Measurements from ENCODE around the gene CYB5R3.
A peak's percentile ranks its signal among the peaks of the same experiment; 100 is the strongest.
"Not testable (repeated sequence)": the region's sequence is repeated elsewhere in the genome, so short reads cannot be mapped to it uniquely, and the experiment has no call there.

Gene CYB5R3

DNA sequence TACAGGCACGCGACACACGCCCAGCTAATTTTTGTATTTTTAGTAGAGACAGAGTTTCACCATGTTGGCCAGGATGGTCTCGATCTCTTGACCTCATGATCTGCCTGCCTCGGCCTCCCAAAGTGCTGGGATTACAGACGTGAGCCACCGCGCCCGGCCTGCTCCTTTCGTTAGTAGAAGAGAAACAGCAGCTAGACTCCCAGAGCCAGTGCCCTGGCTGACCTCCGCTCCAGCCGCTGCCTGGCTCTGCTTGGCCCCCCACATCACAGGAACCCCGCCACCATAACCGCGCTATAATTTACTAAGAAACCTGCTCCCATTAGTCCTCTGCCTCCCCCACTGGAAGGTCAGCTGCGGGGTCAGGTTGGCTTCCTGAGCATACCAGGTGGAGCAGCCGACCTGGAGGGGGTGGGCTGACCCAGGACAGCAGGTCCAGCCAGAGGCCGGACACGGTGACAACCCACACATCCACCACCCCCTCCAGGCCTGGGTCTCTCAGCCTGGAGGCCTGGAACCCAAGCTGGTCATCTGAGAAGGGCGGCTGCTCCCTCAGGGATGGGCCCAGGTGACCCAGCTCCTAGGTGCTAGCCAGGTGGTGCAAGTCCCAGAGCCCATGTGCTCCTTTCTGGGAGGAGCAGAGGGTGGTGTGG lies 27.0 kb downstream of the CYB5R3 start:
- no peak for DNase-seq

- DNase-seq: peak; percentile 65
Measured at GRCh38 chr22:42621505-42622002, 27.6 kb downstream of the CYB5R3 start.

GRCh38 chr22:42620084-42620483 lies 29.1 kb downstream of the CYB5R3 start:
- DNase-seq: no peak

- no peak for DNase-seq
Measured at GRCh38 chr22:42619261-42620063, 29.7 kb downstream of the CYB5R3 start.

- no peak for DNase-seq
Measured at GRCh38 chr22:42617155-42617983, 31.8 kb downstream of the CYB5R3 start.

GRCh38 chr22:42615860-42616175 lies 33.4 kb downstream of the CYB5R3 start:
- DNase-seq: not testable (repeated sequence)

DNA sequence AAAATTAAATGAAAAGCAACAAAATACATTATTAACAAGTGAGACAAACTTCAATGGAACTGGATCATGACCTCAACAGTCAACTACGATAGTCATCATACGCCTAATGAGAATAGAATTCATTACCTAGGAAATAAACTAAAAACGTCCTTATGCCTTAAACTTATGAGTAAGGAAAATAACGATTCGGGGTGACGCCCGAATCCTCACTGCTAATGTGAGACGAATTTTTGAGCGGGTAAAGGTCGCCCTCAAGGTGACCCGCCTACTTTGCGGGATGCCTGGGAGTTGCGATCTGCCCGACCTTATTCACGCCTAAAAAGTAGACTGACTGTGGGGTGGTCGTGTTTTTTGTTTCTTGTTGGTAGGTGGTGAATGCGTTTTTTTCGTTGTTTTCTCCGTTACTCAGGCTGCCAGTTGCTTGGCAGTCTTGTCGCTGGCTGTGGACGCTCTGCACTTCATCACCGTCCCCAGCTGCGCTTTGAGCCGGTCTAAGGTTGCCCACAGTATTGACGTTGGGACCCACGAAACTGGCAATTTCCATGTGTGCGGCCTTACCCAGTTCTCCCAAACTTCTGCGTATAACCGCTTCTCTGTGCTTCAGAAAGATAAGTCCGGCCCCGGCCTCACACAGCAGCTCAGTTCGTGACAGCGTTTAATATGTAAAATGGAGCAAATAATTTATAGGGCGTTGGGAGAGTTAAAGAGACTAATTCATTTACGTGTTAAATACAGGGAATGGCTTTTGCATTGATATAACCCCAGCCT lies 33.9 kb downstream of the CYB5R3 start:
- DNase-seq: peak; percentile 92

DNA sequence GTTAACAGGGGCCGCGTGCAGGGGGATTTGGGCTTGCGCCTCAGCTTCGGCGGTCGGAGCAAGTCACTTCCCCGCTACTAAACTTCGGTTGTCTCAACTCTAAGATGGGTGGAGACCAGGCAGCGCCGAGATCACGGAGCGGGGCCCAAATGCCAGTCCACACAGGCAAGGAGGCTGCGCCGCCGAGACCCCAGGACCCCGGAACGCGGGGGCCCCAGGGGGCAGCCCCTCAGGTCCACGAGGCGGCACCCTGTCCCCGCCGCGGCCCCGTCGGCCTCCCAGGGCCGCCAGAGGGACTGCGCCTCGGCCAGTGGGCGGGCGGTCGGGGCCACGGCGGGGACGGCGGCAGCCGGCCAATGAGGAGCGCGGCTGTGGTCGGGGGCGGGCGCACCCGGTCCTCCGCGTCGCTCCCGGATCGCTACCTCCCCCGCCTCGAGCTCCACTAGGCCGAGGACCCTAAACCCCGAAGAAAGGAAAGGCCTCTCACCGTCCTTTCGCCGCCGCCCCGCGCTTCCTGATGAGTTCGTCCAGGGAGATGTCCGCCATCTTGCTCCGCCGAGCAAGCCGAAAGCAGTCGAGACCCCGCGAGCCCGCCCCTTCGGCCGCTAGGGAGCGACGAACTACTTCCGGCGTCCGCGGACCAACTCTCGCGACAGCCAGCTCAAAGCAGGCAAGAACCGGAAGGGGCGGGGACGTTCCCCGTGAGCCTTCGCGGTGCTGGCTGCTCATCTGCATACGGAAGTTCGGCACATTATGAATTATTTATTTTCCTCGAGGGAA lies 34.7 kb downstream of the CYB5R3 start, which contains the start of gene POLDIP3:
TSS of gene POLDIP3 (minus strand) at position 572 of the 780 bp plus-strand sequence. CDS start at position 546, 26 bp downstream.
- peak; percentile 99 for DNase-seq

DNA sequence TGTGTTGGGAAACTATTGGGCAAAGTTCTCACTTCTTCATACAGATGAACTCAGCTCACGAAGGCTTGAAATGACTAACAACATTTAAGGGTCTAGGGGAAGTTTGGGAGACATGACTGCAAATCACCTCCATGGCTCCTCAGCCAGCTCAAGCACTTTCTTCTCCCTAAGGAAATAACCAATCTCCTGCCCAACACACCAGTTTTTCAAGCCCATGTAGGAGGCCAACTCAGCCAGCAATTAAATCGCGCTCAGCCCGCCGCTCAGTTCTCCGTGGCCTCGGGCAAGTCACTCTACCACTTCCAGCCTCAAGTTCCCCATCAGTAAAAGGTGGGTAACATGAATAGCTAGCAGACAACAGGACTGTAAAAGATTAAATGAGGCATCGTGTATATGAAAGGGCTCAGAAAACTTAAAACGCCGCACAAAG lies 35.3 kb downstream of the CYB5R3 start:
- DNase-seq: peak; percentile 34

DNA sequence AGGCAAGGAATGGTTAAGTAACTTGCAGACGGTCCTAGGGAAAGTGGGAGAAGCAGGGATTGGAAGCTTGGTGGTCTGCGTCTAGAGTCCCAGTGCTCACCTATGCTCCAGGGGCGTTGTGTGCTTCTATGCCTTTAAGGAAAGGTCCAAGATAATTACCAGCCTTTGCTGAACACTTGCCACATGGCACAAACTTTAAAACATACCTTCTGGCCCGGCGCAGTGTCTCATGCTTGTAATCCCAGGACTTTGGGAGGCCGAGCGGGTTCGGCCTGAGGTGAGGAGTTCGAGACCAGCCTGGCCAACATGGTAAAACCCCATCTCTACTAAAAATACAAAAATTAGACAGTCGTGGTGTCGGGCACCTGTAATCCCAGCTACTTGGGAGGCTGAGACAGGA lies 36.9 kb downstream of the CYB5R3 start:
- no peak for DNase-seq

- DNase-seq: no peak
Measured at GRCh38 chr22:42611051-42611450, 38.1 kb downstream of the CYB5R3 start.

DNA sequence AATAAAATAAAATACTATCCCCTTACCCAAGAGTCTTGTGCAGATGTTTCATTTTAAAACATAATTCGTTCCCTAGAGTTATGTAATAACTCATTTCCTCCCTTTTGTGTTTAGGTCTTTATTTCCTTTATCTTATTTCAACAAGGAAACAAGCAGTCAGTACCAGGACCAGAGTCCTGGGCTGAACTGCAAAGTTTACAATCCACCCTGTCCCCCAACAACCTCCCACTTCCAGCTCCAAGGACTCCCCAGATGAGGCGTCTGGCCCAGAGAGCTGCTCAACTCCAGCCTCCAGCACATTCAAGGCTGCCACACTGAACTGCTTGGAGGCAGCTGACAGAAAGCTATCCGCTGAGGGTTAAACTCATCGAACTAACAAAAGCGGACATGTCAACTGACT lies 39.0 kb downstream of the CYB5R3 start:
- no peak for DNase-seq

- peak; percentile 15 for DNase-seq
Measured at GRCh38 chr22:42608823-42609361, 40.3 kb downstream of the CYB5R3 start.

DNA sequence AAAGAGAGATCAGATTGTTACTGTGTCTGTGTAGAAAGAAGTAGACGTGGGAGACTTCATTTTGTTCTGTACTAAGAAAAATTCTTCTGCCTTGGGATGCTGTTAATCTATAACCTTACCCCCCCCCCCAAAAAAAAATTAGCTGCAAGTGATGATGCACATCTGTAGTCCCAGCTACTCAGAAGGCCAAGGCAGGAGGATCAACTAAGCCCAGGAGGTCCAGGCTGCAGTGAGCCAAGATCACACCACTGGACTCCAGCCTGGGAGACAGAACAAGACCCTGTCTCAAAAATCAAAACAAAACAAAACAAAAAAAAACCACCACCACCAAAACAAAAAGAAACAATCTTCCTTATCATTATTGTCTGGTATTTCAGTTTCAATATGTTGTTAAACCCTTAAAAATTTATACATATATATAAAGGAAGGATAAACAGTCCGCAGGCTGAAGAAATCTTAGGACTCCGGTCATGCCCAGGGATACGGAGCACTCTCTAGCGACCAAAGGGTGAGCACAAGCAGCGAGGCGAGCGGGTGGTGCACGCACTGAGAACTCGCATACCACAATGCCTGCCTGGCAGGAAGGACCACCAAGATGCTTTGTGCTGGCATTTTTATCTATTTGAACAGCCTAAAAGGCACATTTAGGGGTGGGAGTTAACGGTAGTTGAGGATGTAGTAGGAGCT lies 40.9 kb downstream of the CYB5R3 start:
- no peak for DNase-seq

GRCh38 chr22:42607641-42608040 lies 41.6 kb downstream of the CYB5R3 start:
- not testable (repeated sequence) for DNase-seq

DNA sequence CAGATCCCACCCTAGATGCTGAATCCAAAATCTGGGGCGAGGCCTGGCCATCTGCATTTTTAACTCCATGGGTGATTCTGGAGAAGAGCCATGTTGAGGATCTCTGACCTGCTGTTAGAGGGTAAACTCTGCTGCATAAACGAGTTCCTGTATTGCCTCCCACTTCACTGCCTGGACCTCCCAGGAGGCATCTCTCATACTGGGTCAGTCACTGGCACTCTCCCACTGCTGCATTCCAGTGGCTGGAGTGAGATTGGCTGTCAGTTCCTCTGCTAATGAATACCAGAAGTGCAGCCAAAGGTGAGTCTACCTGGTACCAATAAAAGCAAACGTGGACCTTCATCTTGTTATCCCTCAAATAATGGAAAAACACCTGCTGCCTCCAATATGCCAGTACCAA lies 44.8 kb downstream of the CYB5R3 start:
- no peak for DNase-seq

DNA sequence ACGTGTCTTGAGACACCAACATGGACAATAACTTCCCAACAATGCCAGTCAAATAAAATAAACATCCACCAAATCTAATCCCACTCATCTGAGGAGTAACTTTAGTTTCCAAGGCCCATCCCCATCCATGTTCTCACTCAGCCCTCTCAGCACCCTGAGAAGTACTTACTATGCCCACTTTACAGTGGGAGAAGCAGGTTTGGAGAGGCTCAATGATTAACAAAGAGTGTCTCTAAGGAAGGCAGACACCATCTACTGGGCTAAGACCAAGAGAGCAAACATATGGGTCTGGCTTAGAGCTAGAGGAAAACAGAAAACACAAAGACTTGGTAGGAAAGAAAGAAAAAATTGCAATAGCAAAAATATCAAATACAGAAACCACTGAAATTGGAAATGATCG lies 45.8 kb downstream of the CYB5R3 start:
- no peak for DNase-seq

GRCh38 chr22:42602470-42602869 lies 46.7 kb downstream of the CYB5R3 start:
- DNase-seq: no peak

DNA sequence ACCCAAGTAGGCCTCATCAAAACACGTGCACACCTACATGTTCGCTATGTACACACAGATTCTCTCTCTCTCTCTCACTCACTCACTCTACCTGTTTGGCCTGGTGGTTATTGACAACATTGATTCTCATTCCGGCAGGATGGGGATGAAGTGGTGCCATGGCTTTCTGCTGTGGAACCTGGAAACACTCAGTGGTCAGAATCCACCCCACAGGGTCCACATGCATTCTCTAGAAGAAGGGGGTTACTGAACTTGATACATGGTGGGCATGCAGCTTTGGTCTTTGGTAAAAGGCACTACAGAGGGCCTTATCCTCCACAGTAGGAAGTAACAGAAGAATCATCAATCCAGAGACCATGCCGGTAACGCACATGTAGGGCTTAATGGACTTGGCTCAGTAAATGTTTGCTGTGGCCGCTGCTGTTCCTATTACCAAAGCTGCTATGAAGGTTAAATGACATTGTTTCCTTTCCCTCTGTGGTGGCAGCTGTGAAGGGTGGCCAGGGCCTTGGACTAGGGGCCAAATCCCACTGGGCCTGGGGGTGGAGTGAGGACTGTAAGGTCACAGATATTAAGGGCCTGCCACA lies 47.2 kb downstream of the CYB5R3 start:
- no peak for DNase-seq

DNA sequence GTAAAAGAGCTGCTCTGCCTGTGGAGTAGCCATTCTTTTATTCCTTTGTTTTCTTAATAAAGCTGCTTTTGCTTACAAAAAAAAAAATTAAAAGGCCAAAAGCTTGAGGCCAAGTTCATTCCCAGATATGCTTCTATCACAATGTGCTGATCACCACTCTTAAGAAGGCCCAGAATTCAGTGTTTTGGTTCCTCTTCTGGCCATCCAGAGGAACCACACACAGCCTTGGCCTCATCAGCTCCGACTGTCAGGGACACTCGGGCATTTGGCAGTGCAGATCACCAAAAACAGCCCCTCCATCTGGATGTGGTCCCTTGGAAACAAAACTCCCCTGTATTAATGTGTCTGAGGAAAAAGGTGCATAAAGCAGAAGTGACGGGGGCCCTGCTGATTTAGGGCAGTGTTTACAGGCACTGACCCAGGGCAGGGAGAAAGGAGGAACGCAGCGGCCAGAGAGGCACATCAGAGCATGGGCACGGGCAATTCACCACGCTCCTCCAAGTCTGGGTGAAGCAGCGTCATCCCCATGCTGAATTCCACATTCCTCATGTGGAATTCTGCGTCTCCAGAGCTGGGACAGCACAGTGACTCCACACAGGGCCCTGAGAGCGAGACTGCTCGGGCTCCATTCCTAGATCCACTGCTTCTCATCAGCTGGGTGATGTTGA lies 52.2 kb downstream of the CYB5R3 start:
- DNase-seq: no peak

Measured in stimulated activated CD4-positive, alpha-beta T cell treated with anti-CD3 and anti-CD28 coated beads, Interleukin-15, amount 100 ng/mL, for 24 hours (primary cell).